ENCODE results near the gene GCLM. TPM values are rescaled to one million over a fixed set of nuclear protein-coding genes. Genes with fewer than 3 reads are reported as not detected.

The GCLM gene
- total RNA-seq, 1 experiment from 2014 or later, result 33.7 TPM

DNA sequence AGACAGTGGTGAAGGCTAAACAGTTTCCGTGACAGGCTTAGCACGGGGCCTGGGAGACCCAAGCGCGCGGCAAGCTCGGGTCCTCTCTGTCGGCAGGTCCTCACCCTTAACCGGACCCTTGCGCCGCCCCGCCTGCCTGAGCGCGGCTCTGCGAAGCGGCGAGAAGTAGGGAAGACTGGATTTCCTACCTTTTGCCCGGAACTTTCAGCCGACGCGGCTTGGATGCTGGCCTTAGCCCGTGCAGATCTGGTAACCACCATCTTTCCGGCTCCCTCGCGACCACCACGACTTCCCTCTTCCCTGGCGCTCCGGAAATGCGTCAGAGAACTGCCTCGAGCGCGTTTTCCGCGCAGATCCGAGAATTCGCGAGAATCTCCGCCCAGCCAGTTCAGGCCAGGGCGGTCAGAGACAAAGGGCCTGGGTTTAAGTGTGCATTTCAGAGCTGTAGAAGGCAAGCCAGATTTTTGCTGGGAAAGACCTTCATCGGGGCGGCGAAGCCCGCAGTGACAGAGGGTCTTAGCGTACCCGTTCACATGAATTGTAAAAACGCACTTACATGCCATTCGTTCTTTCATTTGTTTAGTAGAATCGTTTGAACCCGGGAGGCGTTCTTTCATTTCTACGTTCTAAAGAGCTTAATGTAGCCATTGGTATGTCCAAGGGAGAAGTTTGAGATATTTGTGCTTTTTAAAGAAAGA is 30.2 kb downstream of the GCLM start, which contains the start of gene DNTTIP2:
Gene DNTTIP2, minus strand, starts transcription at position 318 of the 698 bp plus-strand sequence. Its CDS starts 58 bp downstream, at position 260.
- H3K4me1 ChIP-seq (ENCODE audit: control insufficient read depth, insufficient read depth, low read length), result peaks cover 21% of the 10 kb centered on the region
- H3K27ac ChIP-seq (ENCODE audit: low read length), result peak within 1 kb of the TSS; percentile 98
- no peaks in the 10 kb centered on the region for H3K27me3 ChIP-seq (ENCODE audit: control insufficient read depth, insufficient read depth, low read length)
- H3K9me3 ChIP-seq (ENCODE audit: control insufficient read depth, insufficient read depth, low read depth, low read length), result no peaks in the 10 kb centered on the region
- BruUV-seq (replicated peaks), result no TSS peak
- DNase-seq (ENCODE audit: low read depth, low spot score), result peak; percentile 66
- CTCF ChIA-PET, result no interaction called here
- peak; percentile 98 for ATAC-seq
- in situ Hi-C loops (cut with HindIII; ENCODE audit: low pct_unique_long_range_greater_than_20kb, low sequenced_read_pairs), result no loop called here
- intact Hi-C loops (cut with micrococcal nuclease; ENCODE audit: unreplicated experiment), result no loop called here
- TF ChIP-seq, protein P1, sequence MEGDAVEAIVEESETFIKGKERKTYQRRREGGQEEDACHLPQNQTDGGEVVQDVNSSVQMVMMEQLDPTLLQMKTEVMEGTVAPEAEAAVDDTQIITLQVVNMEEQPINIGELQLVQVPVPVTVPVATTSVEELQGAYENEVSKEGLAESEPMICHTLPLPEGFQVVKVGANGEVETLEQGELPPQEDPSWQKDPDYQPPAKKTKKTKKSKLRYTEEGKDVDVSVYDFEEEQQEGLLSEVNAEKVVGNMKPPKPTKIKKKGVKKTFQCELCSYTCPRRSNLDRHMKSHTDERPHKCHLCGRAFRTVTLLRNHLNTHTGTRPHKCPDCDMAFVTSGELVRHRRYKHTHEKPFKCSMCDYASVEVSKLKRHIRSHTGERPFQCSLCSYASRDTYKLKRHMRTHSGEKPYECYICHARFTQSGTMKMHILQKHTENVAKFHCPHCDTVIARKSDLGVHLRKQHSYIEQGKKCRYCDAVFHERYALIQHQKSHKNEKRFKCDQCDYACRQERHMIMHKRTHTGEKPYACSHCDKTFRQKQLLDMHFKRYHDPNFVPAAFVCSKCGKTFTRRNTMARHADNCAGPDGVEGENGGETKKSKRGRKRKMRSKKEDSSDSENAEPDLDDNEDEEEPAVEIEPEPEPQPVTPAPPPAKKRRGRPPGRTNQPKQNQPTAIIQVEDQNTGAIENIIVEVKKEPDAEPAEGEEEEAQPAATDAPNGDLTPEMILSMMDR (IDR thresholded peaks at IDR 0.05), result no peak
- TF ChIP-seq POLR2AphosphoS5 (IDR thresholded peaks at IDR 0.05; ENCODE audit: low read depth, low read length) (peak; percentile 90), TCF7L2 (IDR thresholded peaks at IDR 0.05; ENCODE audit: low read depth, low read length) (no peak), SIN3A (IDR thresholded peaks at IDR 0.05; ENCODE audit: borderline replicate concordance, insufficient read depth, low read depth, low read length) (peak; percentile 48; the same call in 1 of the 2 replicates)
- TF ChIP-seq, protein P2, sequence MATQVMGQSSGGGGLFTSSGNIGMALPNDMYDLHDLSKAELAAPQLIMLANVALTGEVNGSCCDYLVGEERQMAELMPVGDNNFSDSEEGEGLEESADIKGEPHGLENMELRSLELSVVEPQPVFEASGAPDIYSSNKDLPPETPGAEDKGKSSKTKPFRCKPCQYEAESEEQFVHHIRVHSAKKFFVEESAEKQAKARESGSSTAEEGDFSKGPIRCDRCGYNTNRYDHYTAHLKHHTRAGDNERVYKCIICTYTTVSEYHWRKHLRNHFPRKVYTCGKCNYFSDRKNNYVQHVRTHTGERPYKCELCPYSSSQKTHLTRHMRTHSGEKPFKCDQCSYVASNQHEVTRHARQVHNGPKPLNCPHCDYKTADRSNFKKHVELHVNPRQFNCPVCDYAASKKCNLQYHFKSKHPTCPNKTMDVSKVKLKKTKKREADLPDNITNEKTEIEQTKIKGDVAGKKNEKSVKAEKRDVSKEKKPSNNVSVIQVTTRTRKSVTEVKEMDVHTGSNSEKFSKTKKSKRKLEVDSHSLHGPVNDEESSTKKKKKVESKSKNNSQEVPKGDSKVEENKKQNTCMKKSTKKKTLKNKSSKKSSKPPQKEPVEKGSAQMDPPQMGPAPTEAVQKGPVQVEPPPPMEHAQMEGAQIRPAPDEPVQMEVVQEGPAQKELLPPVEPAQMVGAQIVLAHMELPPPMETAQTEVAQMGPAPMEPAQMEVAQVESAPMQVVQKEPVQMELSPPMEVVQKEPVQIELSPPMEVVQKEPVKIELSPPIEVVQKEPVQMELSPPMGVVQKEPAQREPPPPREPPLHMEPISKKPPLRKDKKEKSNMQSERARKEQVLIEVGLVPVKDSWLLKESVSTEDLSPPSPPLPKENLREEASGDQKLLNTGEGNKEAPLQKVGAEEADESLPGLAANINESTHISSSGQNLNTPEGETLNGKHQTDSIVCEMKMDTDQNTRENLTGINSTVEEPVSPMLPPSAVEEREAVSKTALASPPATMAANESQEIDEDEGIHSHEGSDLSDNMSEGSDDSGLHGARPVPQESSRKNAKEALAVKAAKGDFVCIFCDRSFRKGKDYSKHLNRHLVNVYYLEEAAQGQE (IDR thresholded peaks at IDR 0.05; ENCODE audit: insufficient read depth in 1 of 2, low read depth in 2 of 2, low read length in 1 of 2), result peak in 1 of 2 experiments; percentile 30; a peak in 1 of 4 replicates
- peak within 1 kb of the TSS; percentile 97 to 98 for H3K4me3 ChIP-seq (ENCODE audit: low read depth in 2 of 2, low read length in 2 of 2)
- POLR2A ChIA-PET, result interaction anchor here (0.5 to 0.9 kb wide), 4 partner anchors 16 to 482 kb away, joined by 3 to 9 read pairs (median 4); no protein-coding TSS in a partner anchor
- H3K36me3 ChIP-seq (ENCODE audit: control insufficient read depth, insufficient read depth, low read length), result peaks cover 22% of the 10 kb centered on the region

DNA sequence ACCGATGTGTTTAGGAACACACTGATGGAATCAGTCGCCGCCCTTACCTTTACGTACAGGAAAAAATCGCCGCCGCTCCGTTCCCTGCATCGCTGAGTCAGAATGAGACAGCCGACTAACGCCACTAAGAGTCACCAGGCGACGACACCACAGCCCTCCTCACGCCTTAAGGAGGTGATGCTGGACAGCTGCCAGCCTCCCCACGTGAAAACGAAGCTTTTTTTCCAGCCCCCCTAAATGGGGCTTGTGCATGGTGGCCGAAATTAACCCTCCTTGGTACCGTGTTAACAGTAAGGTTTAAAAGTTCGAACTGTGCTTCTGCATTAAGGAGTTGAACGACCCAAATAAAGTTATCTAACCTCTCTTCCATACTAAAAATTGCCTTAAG is 30.7 kb downstream of the GCLM start:
- CTCF ChIA-PET, result no interaction called here
- in situ Hi-C loops (cut with HindIII; ENCODE audit: low pct_unique_long_range_greater_than_20kb, low sequenced_read_pairs), result no loop called here
- H3K36me3 ChIP-seq (ENCODE audit: control insufficient read depth, insufficient read depth, low read length), result peaks cover 25% of the 10 kb centered on the region

More for the DNA sequence above, 30.7 kb downstream of the GCLM start:
- no peak for TF ChIP-seq POLR2AphosphoS5 (IDR thresholded peaks at IDR 0.05; ENCODE audit: low read depth, low read length)
- TF ChIP-seq, protein P2 (IDR thresholded peaks at IDR 0.05; ENCODE audit: insufficient read depth in 1 of 2, low read depth in 2 of 2, low read length in 1 of 2), result no peak
- no peak for TF ChIP-seq TCF7L2 (IDR thresholded peaks at IDR 0.05; ENCODE audit: low read depth, low read length)
- no peak for TF ChIP-seq SIN3A (IDR thresholded peaks at IDR 0.05; ENCODE audit: borderline replicate concordance, insufficient read depth, low read depth, low read length)
- TF ChIP-seq, protein P1 (IDR thresholded peaks at IDR 0.05), result no peak
- DNase-seq (ENCODE audit: low read depth, low spot score) (peak; percentile 12), ATAC-seq (peak; percentile 51)
- H3K4me3 ChIP-seq (ENCODE audit: low read depth in 2 of 2, low read length in 2 of 2), result peak overlapping the region; percentile 97 to 98
- H3K27me3 ChIP-seq (ENCODE audit: control insufficient read depth, insufficient read depth, low read length), result no peaks in the 10 kb centered on the region
- POLR2A ChIA-PET, result no interaction called here
- no TSS peak for BruUV-seq (replicated peaks)
- intact Hi-C loops (cut with micrococcal nuclease; ENCODE audit: unreplicated experiment), result no loop called here
- peaks cover 21% of the 10 kb centered on the region for H3K4me1 ChIP-seq (ENCODE audit: control insufficient read depth, insufficient read depth, low read length)
- peak overlapping the region; percentile 98 for H3K27ac ChIP-seq (ENCODE audit: low read length)
- no peaks in the 10 kb centered on the region for H3K9me3 ChIP-seq (ENCODE audit: control insufficient read depth, insufficient read depth, low read depth, low read length)
